K562 (cell line): ENCODE results near the gene GRIN2A. TPM values are rescaled to one million over a fixed set of nuclear protein-coding genes. Genes with fewer than 3 reads are reported as not detected.

ENCODE experiments used
- ATAC-seq: fragments of 200-7000 bp; cut with Tn5 transposase; 3 replicates; pipeline ENCODE4 v1.9.1; 2020; ENCODE audit warnings: moderate library complexity
- BruUV-seq: library from RNA; stranded (reverse); fragments of 400-500 nt; replicated peaks from 2 replicates; lab custom pipeline; 2021; lab: Mats Ljungman, UMichigan
- CTCF ChIA-PET: fragments of 300-600 bp; formaldehyde crosslinking; extraction: SDS; loops from one replicate; lab custom pipeline; 2021; ENCODE audit warnings: low intra/inter-chr PET ratio; lab: Yijun Ruan, JAX
- POLR2A ChIA-PET: fragments of 300-600, 350-650 bp; sonication (Branson Sonifier 250); formaldehyde crosslinking; extraction: SDS; loops from one replicate; lab custom pipeline; 2021; ENCODE audit warnings: antibody characterized with exemption, inconsistent platforms; lab: Yijun Ruan, JAX
- DNase-seq, 4 experiments: peaks; one replicate each; pipeline versions ENCODE4 v3.0.0 to v3.0.0-alpha.2; 2011 to 2018; ENCODE audit warnings: low spot score in 3 of 4, mixed read lengths in 3 of 4; ENCODE audit errors: extremely low read depth in 1 of 4
- FAIRE-seq: peaks from 2 replicates; lab custom pipeline; 2011; peaks lifted over from hg19 to GRCh38; lab: Jason Lieb, UNC
- H2AFZ ChIP-seq: 2 replicates; pipeline ENCODE4 v1.6.0; 2011; ENCODE audit warnings: low read depth, low read length, control low read depth, inconsistent platforms
- H3K27ac ChIP-seq: fragments of 200-600 bp; 3 replicates; pipeline ENCODE4 v1.8.0; 2011; ENCODE audit warnings: low read depth, mild to moderate bottlenecking, control low read depth, inconsistent platforms, low read length, moderate library complexity, mixed read lengths; ENCODE audit errors: extremely low read depth
- H3K27me3 ChIP-seq, 2 experiments: fragments of 300-600 bp in 1 of 2; 2 replicates in 1 of 2; 3 replicates in 1 of 2; pipeline versions ENCODE4 v1.6.0 to v1.8.0; 2011; ENCODE audit warnings: inconsistent platforms in 2 of 2, low read length in 2 of 2, mild to moderate bottlenecking in 1 of 2, mixed read lengths in 1 of 2, moderate library complexity in 1 of 2; ENCODE audit not compliant: control insufficient read depth in 2 of 2, insufficient read depth in 2 of 2
- H3K36me3 ChIP-seq: fragments of 300-600 bp; 3 replicates; pipeline ENCODE4 v1.8.0; 2011; ENCODE audit warnings: mild to moderate bottlenecking, low read length, inconsistent platforms; ENCODE audit not compliant: control insufficient read depth, insufficient read depth
- H3K4me1 ChIP-seq, 2 experiments: fragments of 200-600 bp in 1 of 2; replicated peaks in 1 of 2; 2 replicates in 1 of 2; 3 replicates in 1 of 2; pipeline versions ENCODE4 v1.5.1 to v1.8.0; 2011; ENCODE audit warnings: inconsistent platforms in 2 of 2, low read length in 2 of 2, mild to moderate bottlenecking in 1 of 2, mixed read lengths in 1 of 2, moderate library complexity in 1 of 2; ENCODE audit not compliant: control insufficient read depth in 2 of 2, insufficient read depth in 2 of 2
- H3K4me2 ChIP-seq: 2 replicates; pipeline ENCODE4 v1.6.1; 2011; ENCODE audit warnings: low read length, control low read depth, inconsistent platforms, mixed read lengths; ENCODE audit not compliant: insufficient read depth
- H3K4me3 ChIP-seq: fragments of 200-600 bp; sonication (generic), shearing (Covaris generic); 2 replicates; pipeline ENCODE4 v1.5.1; 2016; ENCODE audit warnings: control low read depth, inconsistent platforms
- H3K79me2 ChIP-seq: fragments of 200-600 bp; 3 replicates; pipeline ENCODE4 v1.8.0; 2011; ENCODE audit warnings: low read length, inconsistent platforms; ENCODE audit not compliant: control insufficient read depth, insufficient read depth
- H3K9ac ChIP-seq, 2 experiments: 2 replicates each; pipeline versions ENCODE4 v1.6.0 to v1.6.1; 2011; ENCODE audit warnings: low read depth in 2 of 2, low read length in 2 of 2, control low read depth in 1 of 2, inconsistent platforms in 1 of 2, mild to moderate bottlenecking in 1 of 2, mixed read lengths in 1 of 2; ENCODE audit not compliant: insufficient read depth in 1 of 2
- H3K9me1 ChIP-seq: one replicate; pipeline ENCODE4 v1.6.0; 2011; ENCODE audit warnings: inconsistent platforms, mild to moderate bottlenecking, low read length, moderate library complexity; ENCODE audit not compliant: control insufficient read depth, insufficient read depth
- H3K9me3 ChIP-seq: replicated peaks from 2 replicates; pipeline ENCODE4 v1.5.1; 2011; ENCODE audit warnings: low read depth, low read length, inconsistent platforms; ENCODE audit not compliant: control insufficient read depth, insufficient read depth
- H4K20me1 ChIP-seq: replicated peaks from 2 replicates; pipeline ENCODE4 v1.6.1; 2011; ENCODE audit warnings: low read length, inconsistent platforms, mixed read lengths; ENCODE audit not compliant: control insufficient read depth, insufficient read depth
- CUX1 ChIP-seq: fragments of 200-800 bp; sonication (Bioruptor generic); IDR thresholded peaks from 2 replicates; pipeline ENCODE4 v1.6.1; 2016; ENCODE audit warnings: missing genetic modification characterization, missing compliant biosample characterization
- ETV1 ChIP-seq: fragments of 450-650 bp; conservative IDR thresholded peaks from 2 replicates; pipeline ENCODE4 v1.6.1; 2016; ENCODE audit warnings: missing genetic modification characterization, control low read depth, low read depth, missing compliant biosample characterization
- HINFP ChIP-seq: fragments of 450-650 bp; conservative IDR thresholded peaks from 2 replicates; pipeline ENCODE4 v1.6.1; 2016; ENCODE audit warnings: missing genetic modification characterization, low read depth, mild to moderate bottlenecking, control low read depth, missing compliant biosample characterization
- TBP ChIP-seq: optimal IDR thresholded peaks from 2 replicates; pipeline ENCODE3; 2011; ENCODE audit warnings: low read depth, low read length, improper control_type of control experiment
- THRA ChIP-seq: fragments of 450-650 bp; IDR thresholded peaks from 2 replicates; pipeline ENCODE4 v1.6.1; 2017; ENCODE audit warnings: mild to moderate bottlenecking, moderate library complexity
- ZBTB49 ChIP-seq: sonication (generic); formaldehyde crosslinking; IDR thresholded peaks from 2 replicates; pipeline ENCODE4 v1.8.0; 2022; ENCODE audit warnings: missing genetic modification reagents, mild to moderate bottlenecking, borderline replicate concordance
- ZNF41 ChIP-seq: fragments of 250-450 bp; sonication (Bioruptor Pico); conservative IDR thresholded peaks from 2 replicates; pipeline ENCODE4 v1.4.0; 2020; ENCODE audit warnings: mild to moderate bottlenecking
- ZNF445 ChIP-seq: fragments of 250-450 bp; sonication (Bioruptor Pico); IDR thresholded peaks from 2 replicates; pipeline ENCODE4 v1.4.0; 2020; ENCODE audit warnings: low read depth, mild to moderate bottlenecking, moderate library complexity
- WGBS: fragments of 100-300 bp; shearing (Covaris generic); methylation state at CpG from one replicate; pipeline ENCODE4 v1.1.6; 2016; ENCODE audit warnings: low coverage, mixed read lengths; ENCODE audit not compliant: insufficient coverage; ENCODE audit errors: missing lambda C conversion rate; 5-methylcytosine and 5-hydroxymethylcytosine counted together
- in situ Hi-C: fragments of 300-500 bp; cut with MboI; formaldehyde crosslinking; loops from 4 replicates; pipeline ENCODE4 v1.15.0; 2018; ENCODE audit warnings: inconsistent platforms, mixed read lengths
- intact Hi-C: fragments of 100-400 bp; cut with micrococcal nuclease; formaldehyde crosslinking; loops from 2 replicates; pipeline ENCODE4 v1.14.2; 2022
- polyA plus RNA-seq, 8 experiments: library from polyadenylated mRNA; depleted of rRNA in 4 of 8; stranded (reverse) in 5 of 8; unstranded in 3 of 8; fragments of >200 nt; fragmentation: Nextera tagmentation in 2 of 8; fragmentation: Illumina TruSeq in 1 of 8; extraction: Ambion mirVana in 2 of 8; extraction: Trizol in 1 of 8; gene quantifications; 2 replicates each; pipeline versions ENCODE4 v1.2.1 to v1.2.3, GENCODE V29; 2011 to 2014; ENCODE audit warnings: inconsistent platforms in 1 of 8, missing spikeins in 1 of 8
- total RNA-seq, 7 experiments: library from RNA; depleted of rRNA in 6 of 7; stranded (reverse); fragments of >200 nt in 6 of 7; fragmentation: Illumina TruSeq in 2 of 7; extraction: Trizol in 2 of 7; gene quantifications; 2 replicates each; pipeline versions ENCODE4 v1.2.1 to v1.2.3, GENCODE V29; 2011 to 2021; ENCODE audit warnings: low replicate concordance in 1 of 7

GRIN2A gene
- total and polyA plus RNA-seq, 9 of the 15 experiments (the other 6 are each of a cell fraction or from before 2014, with no cell fraction given): not detected

GRCh38 chr16:10137341-10137740 is 44.9 kb downstream of the GRIN2A start (continued):
- TF ChIP-seq HINFP: no peak

- Histone ChIP-seq H3K79me2 (no peaks in the 10 kb centered on the region), H3K9me3 (no peaks in the 10 kb centered on the region), H3K27ac (no peak overlapping the region), H4K20me1 (no peaks in the 10 kb centered on the region), H3K4me1 (no peaks in the 10 kb centered on the region), H3K4me2 (no peak overlapping the region), H3K9me1 (no peaks in the 10 kb centered on the region), H3K36me3 (no peaks in the 10 kb centered on the region), H3K9ac (no peak overlapping the region), H3K27me3 (no peaks in the 10 kb centered on the region; a peak in 1 of 5 replicates), H2AFZ (no peak overlapping the region), H3K4me3 (no peak overlapping the region)
- intact Hi-C loops (no loop called here), in situ Hi-C loops (no loop called here)
- ATAC-seq (no peak), DNase-seq (no peak), FAIRE-seq (no peak)
- no TSS peak for BruUV-seq
- 0% methylated on average over 3 of the region's 3 CpGs for WGBS
- TF ChIP-seq ETV1 (no peak), TBP (no peak), THRA (no peak), ZBTB49 (CRISPR knock-in tag) (no peak), ZNF41 (CRISPR knock-in tag) (no peak), ZNF445 (no peak), CUX1 (no peak)
- ChIA-PET POLR2A (no interaction called here), CTCF (no interaction called here)
Observed at GRCh38 chr16:10136916-10137315, 45.3 kb downstream of the GRIN2A start.
